Hepatocyte (in vitro differentiated cells): ENCODE data around the gene SSTR3.

Source experiments
- CTCF ChIP-seq: fragments of 200-600 bp; sonication (generic); IDR thresholded peaks from 2 replicates; pipeline ENCODE4 v1.5.1; 2016; ENCODE audit warnings: antibody characterized with exemption, mild to moderate bottlenecking; ENCODE audit not compliant: poor library complexity
- EZH2 ChIP-seq: fragments of 200-600 bp; sonication (generic); IDR thresholded peaks from 2 replicates; pipeline ENCODE4 v1.6.1; 2016; ENCODE audit warnings: antibody characterized with exemption, mild to moderate bottlenecking, borderline replicate concordance

- TF ChIP-seq EZH2 (no peak), CTCF (no peak)
Observed at GRCh38 chr22:37213941-37214730, 1.9 kb upstream of the SSTR3 start.
